CD4-positive, alpha-beta T cell treated with Interleukin-10 for 1 hour (primary cell): ENCODE measurements around the gene YEATS2.

Experiments used
- DNase-seq: peaks from one replicate; pipeline ENCODE4 v3.0.0-alpha.2; 2020

YEATS2 gene

GRCh38 chr3:183845090-183845489, 147.5 kb downstream of the YEATS2 start:
- no peak for DNase-seq

- no peak for DNase-seq
Observed at GRCh38 chr3:183845608-183846288, 148.2 kb downstream of the YEATS2 start.

- DNase-seq: no peak
Observed at GRCh38 chr3:183854318-183855035, 156.9 kb downstream of the YEATS2 start.

- no peak for DNase-seq
Observed at GRCh38 chr3:183857863-183858262, 160.3 kb downstream of the YEATS2 start.
